Measurements from ENCODE around the gene PCP2.

PCP2 gene

GRCh38 chr19:7596211-7596937 is 37.1 kb downstream of the PCP2 start:
- DNase-seq, result no peak

GRCh38 chr19:7595466-7596133 is 37.9 kb downstream of the PCP2 start, which contains the start of gene CAMSAP3:
CAMSAP3 (plus strand) TSS chr19:7595863; CDS start chr19:7596003, 140 bp downstream.
- no peak for DNase-seq

GRCh38 chr19:7590256-7590655 is 43.3 kb downstream of the PCP2 start:
- no peak for DNase-seq

GRCh38 chr19:7589822-7590221 is 43.7 kb downstream of the PCP2 start:
- DNase-seq, result no peak

- no peak for DNase-seq
Observed at GRCh38 chr19:7582446-7582845, 51.1 kb downstream of the PCP2 start.

All from KG1 (cell line).